ENCODE measurements around the gene ELL.

ELL gene

DNA sequence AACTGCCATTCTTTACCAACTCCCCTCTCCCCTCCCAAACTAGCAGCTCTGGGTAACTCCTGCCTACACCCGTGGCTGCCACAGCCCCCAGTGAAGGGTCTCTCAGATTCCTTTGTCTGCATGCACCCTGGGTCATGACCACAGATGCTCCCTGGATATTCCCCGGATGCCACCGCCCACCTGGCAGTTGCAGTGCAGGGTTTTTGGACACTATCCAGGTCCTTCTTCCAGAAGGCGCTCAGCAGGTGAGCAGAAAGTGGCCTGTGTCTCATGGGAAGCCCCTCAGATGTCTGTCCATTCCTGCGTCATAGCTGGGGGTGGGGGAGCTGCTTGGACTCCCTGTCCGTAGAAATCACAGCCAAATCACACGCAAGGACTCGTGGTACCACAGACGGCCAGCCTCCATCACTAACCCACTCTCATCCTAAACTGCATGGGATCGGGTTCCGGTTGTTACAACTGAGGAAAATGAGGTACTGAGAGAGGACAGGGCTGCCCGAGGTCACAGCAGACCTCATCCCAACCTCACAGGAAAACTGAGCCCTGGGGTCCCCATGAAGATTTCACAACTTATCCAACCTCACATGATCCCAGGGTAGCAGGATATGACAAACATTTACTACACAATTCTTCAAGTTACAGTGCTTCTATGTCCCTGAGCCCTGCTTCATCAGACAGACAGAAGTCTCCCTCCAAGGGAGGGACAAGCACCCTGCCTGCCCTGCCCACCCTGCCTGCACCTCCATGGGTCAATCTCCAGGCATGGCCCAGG is 38.6 kb downstream of the ELL start:
- TF ChIP-seq CTCF (IDR thresholded peaks at IDR 0.05; ENCODE audit: low read depth, low read length): no peak
- Histone ChIP-seq H3K9me3 (no peaks in the 10 kb centered on the region), H3K4me3 (ENCODE audit: low read depth, low read length) (no peak overlapping the region), H3K4me1 (peaks cover 24% of the 10 kb centered on the region), H3K36me3 (no peaks in the 10 kb centered on the region), H3K27me3 (no peaks in the 10 kb centered on the region)
- DNase-seq: no peak

DNA sequence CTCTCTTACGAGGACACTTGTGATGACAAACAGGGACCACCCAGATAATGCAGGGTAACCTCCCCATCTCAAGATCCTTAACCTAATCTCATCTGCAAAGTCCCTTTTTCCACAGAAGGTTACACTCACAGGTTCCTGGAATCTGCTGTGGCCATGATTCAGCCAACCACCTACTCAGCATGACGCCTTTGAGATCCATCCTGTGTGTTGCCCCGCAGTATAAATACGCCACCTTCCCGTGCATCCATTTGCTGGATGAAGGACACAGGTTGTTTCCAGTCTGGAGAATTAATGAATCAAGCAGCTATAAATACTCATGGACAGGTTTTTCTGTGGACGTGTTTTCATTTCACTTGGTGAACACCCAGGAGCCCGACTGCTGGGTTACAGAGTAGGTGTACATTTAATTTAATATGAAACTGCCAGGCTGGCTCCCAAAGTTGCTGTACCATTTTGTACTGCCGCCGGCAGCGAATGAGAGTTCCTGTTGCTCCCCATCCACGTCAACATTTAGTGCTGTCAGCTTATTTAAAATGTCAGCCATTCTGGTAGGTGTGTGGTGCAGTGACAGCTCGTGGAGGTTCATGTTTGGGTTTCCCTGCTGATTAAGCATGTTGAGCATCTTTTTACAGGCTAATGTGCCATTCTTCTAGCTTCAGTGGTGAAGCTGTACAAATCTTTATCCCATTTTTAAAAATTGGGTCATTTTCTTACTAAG is 40.2 kb downstream of the ELL start:
- H3K4me3 ChIP-seq (ENCODE audit: low read depth, low read length): no peak overlapping the region
- DNase-seq: no peak
- H3K9me3 ChIP-seq: no peaks in the 10 kb centered on the region
- TF ChIP-seq CTCF (IDR thresholded peaks at IDR 0.05; ENCODE audit: low read depth, low read length): no peak
- H3K4me1 ChIP-seq: peaks cover 23% of the 10 kb centered on the region
- H3K27me3 ChIP-seq: no peaks in the 10 kb centered on the region
- no peaks in the 10 kb centered on the region; the same call in 1 of the 2 replicates for H3K36me3 ChIP-seq

GRCh38 chr19:18480006-18480691 is 41.7 kb downstream of the ELL start:
- no peaks in the 10 kb centered on the region for H3K9me3 ChIP-seq
- no peak overlapping the region for H3K4me3 ChIP-seq (ENCODE audit: low read depth, low read length)
- no peak for DNase-seq
- H3K36me3 ChIP-seq: no peaks in the 10 kb centered on the region; the same call in 1 of the 2 replicates
- H3K27me3 ChIP-seq: no peaks in the 10 kb centered on the region
- peaks cover 17% of the 10 kb centered on the region for H3K4me1 ChIP-seq
- no peak for TF ChIP-seq CTCF (IDR thresholded peaks at IDR 0.05; ENCODE audit: low read depth, low read length)

- Histone ChIP-seq H3K36me3 (no peaks in the 10 kb centered on the region; the same call in 1 of the 2 replicates), H3K9me3 (no peaks in the 10 kb centered on the region), H3K4me1 (peaks cover 17% of the 10 kb centered on the region), H3K27me3 (no peaks in the 10 kb centered on the region), H3K4me3 (ENCODE audit: low read depth, low read length) (no peak overlapping the region)
- peak; percentile 51 for DNase-seq
- TF ChIP-seq CTCF (IDR thresholded peaks at IDR 0.05; ENCODE audit: low read depth, low read length): no peak
Measured at GRCh38 chr19:18478545-18479311, 43.1 kb downstream of the ELL start.

GRCh38 chr19:18477974-18478373 is 43.9 kb downstream of the ELL start:
- H3K4me3 ChIP-seq (ENCODE audit: low read depth, low read length): no peak overlapping the region
- peaks cover 10% of the 10 kb centered on the region for H3K4me1 ChIP-seq
- no peak for DNase-seq
- no peaks in the 10 kb centered on the region for H3K9me3 ChIP-seq
- no peaks in the 10 kb centered on the region; the same call in 1 of the 2 replicates for H3K36me3 ChIP-seq
- no peaks in the 10 kb centered on the region for H3K27me3 ChIP-seq
- TF ChIP-seq CTCF (IDR thresholded peaks at IDR 0.05; ENCODE audit: low read depth, low read length): no peak
